ENCODE results near the gene SCAMP4.

DNA sequence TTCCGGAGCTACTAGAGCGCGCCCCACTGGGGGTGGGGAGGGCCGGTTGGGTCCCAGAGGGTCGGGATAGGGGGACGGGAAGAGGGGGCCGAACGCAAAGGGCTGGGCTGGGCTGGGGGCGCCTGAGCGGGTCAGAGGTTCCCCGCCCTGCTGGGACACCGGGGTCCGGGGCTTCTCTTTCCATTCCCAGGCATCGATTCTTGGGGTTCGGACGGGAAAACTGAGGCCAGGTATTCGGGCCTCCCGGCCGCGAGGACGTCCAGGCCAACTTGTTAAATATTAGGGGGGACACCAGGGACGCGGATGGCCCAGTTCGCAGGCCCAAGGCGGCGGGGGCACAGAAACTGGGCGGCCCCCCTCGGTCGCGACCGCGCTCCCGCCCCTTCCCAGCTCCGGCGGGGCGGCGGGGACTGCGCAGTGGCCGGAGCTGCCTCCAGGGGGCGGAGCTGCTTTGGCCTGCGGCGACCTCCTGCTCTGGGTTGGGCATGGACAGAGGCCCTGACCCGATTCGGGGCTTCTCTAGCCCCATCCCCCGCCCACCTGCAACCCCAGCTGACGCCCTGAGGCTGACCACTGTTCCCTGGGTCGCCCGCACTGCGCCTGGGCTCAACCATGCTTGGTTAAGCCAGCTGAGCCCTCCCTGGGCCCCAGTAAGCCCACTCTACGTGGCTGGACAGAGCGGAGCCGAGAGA, 40.6 kb upstream of the SCAMP4 start:
- TF ChIP-seq, protein P1, sequence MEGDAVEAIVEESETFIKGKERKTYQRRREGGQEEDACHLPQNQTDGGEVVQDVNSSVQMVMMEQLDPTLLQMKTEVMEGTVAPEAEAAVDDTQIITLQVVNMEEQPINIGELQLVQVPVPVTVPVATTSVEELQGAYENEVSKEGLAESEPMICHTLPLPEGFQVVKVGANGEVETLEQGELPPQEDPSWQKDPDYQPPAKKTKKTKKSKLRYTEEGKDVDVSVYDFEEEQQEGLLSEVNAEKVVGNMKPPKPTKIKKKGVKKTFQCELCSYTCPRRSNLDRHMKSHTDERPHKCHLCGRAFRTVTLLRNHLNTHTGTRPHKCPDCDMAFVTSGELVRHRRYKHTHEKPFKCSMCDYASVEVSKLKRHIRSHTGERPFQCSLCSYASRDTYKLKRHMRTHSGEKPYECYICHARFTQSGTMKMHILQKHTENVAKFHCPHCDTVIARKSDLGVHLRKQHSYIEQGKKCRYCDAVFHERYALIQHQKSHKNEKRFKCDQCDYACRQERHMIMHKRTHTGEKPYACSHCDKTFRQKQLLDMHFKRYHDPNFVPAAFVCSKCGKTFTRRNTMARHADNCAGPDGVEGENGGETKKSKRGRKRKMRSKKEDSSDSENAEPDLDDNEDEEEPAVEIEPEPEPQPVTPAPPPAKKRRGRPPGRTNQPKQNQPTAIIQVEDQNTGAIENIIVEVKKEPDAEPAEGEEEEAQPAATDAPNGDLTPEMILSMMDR (IDR thresholded peaks at IDR 0.05; ENCODE audit: insufficient read depth, low read length, poor library complexity, severe bottlenecking): peak; percentile 48
- no peak for TF ChIP-seq EZH2phosphoT487 (conservative IDR thresholded peaks at IDR 0.05; ENCODE audit: low read length)

Measured in SU-DHL-6 (cell line).